B cell (primary cell): ENCODE data around the gene VAV2. TPM values are rescaled to one million over a fixed set of nuclear protein-coding genes. Genes with fewer than 3 reads are reported as not detected.

Experiments used
- ATAC-seq: fragments of 200-7000 bp; cut with Tn5 transposase; one replicate; pipeline ENCODE4 v1.10.0; 2021; ENCODE audit warnings: low read depth, mild to moderate bottlenecking, moderate number of reproducible peaks, moderate library complexity
- CTCF ChIA-PET: fragments of 350-600 bp; sonication (Branson Sonifier 250); formaldehyde crosslinking; loops from one replicate; lab custom pipeline; 2021; ENCODE audit warnings: antibody characterized with exemption, inconsistent platforms; lab: Charles Lee
- POLR2A ChIA-PET: fragments of 350-600 bp; sonication (Branson Sonifier 250); formaldehyde crosslinking; loops from one replicate; lab custom pipeline; 2021; ENCODE audit warnings: antibody characterized with exemption; lab: Charles Lee
- DNase-seq: peaks from one replicate; pipeline ENCODE4 v3.0.0; 2013
- H2AFZ ChIP-seq: 2 replicates; pipeline ENCODE4 v1.6.1; 2012; ENCODE audit warnings: mild to moderate bottlenecking, low read depth, low read length; ENCODE audit not compliant: insufficient read depth, poor library complexity, severe bottlenecking
- H3K27ac ChIP-seq, 2 donors: 1 replicate in 1 of 2; 2 replicates in 1 of 2; pipeline ENCODE4 v1.5.1; 2012 to 2013; ENCODE audit warnings: low read length in 2 of 2, mild to moderate bottlenecking in 2 of 2, moderate library complexity in 1 of 2
- H3K27me3 ChIP-seq, 4 experiments: fragments of 200-600 bp in 1 of 4; sonication (generic) in 1 of 4; replicated peaks in 1 of 4; 1 replicate in 2 of 4; 2 replicates in 2 of 4; pipeline versions ENCODE4 v1.6.1 to v1.7.0; 2013 to 2016; ENCODE audit warnings: low read length in 3 of 4, mild to moderate bottlenecking in 2 of 4, mixed read lengths in 1 of 4, moderate library complexity in 1 of 4; ENCODE audit not compliant: insufficient read depth in 4 of 4, control insufficient read depth in 3 of 4; ENCODE audit errors: control extremely low read depth in 1 of 4
- H3K36me3 ChIP-seq, 2 experiments: replicated peaks in 1 of 2; 1 replicate in 1 of 2; 2 replicates in 1 of 2; pipeline versions ENCODE4 v1.6.1 to v1.7.1; 2013; ENCODE audit warnings: low read length in 1 of 2; ENCODE audit not compliant: insufficient read depth in 2 of 2, control insufficient read depth in 1 of 2; ENCODE audit errors: control extremely low read depth in 1 of 2, extremely low read depth in 1 of 2
- H3K4me1 ChIP-seq, 2 donors: fragments of 200-600 bp in 1 of 2; sonication (generic) in 1 of 2; 1 replicate in 1 of 2; 2 replicates in 1 of 2; pipeline versions ENCODE4 v1.5.1 to v1.6.1; 2013 to 2017; ENCODE audit warnings: low read length in 2 of 2; ENCODE audit not compliant: control insufficient read depth in 2 of 2, insufficient read depth in 2 of 2
- H3K4me2 ChIP-seq: replicated peaks from 2 replicates; pipeline ENCODE3; 2012; ENCODE audit warnings: mild to moderate bottlenecking, low read depth, low read length; ENCODE audit not compliant: poor library complexity, severe bottlenecking
- H3K4me3 ChIP-seq, 5 experiments: fragments of 200-600 bp in 1 of 5; sonication (generic) in 1 of 5; 1 replicate in 3 of 5; 2 replicates in 2 of 5; pipeline versions ENCODE4 v1.5.1 to v1.7.0; 2011 to 2016; ENCODE audit warnings: low read length in 4 of 5, mild to moderate bottlenecking in 4 of 5, low read depth in 2 of 5, control low read depth in 1 of 5, moderate library complexity in 1 of 5; ENCODE audit not compliant: insufficient read depth in 1 of 5; ENCODE audit errors: control extremely low read depth in 1 of 5, extremely low read depth in 1 of 5
- H3K79me2 ChIP-seq: fragments of 200-600 bp; sonication (generic); one replicate; pipeline ENCODE4 v1.6.0; 2016; ENCODE audit warnings: low read length; ENCODE audit not compliant: control insufficient read depth, insufficient read depth
- H3K9ac ChIP-seq: fragments of 200-600 bp; sonication (generic); 2 replicates; pipeline ENCODE4 v1.6.1; 2017; ENCODE audit warnings: mild to moderate bottlenecking, low read length, moderate library complexity
- H3K9me3 ChIP-seq, 3 donors: one replicate each; pipeline versions ENCODE4 v1.6.1 to v1.7.1; 2013; ENCODE audit warnings: low read length in 2 of 3; ENCODE audit not compliant: control insufficient read depth in 2 of 3, insufficient read depth in 1 of 3; ENCODE audit errors: control extremely low read depth in 1 of 3
- H4K20me1 ChIP-seq: 2 replicates; pipeline ENCODE4 v1.6.0; 2012; ENCODE audit warnings: mild to moderate bottlenecking, low read length; ENCODE audit not compliant: insufficient read depth, control insufficient read depth, poor library complexity, severe bottlenecking
- H3K27ac Mint-ChIP-seq: one replicate; pipeline ENCODE4 v1.8.0; 2021; ENCODE audit warnings: mixed read lengths
- H3K27me3 Mint-ChIP-seq: one replicate; pipeline ENCODE4 v1.8.0; 2021; ENCODE audit warnings: mixed read lengths
- H3K4me1 Mint-ChIP-seq: one replicate; pipeline ENCODE4 v1.8.0; 2021; ENCODE audit warnings: mixed read lengths
- H3K4me3 Mint-ChIP-seq: one replicate; pipeline ENCODE4 v1.8.0; 2021; ENCODE audit warnings: mixed read lengths
- H3K9me3 Mint-ChIP-seq: one replicate; pipeline ENCODE4 v1.8.0; 2022; ENCODE audit warnings: mixed read lengths; ENCODE audit not compliant: insufficient read depth
- EZH2 ChIP-seq: IDR thresholded peaks from 2 replicates; pipeline ENCODE4 v1.6.1; 2012; ENCODE audit warnings: borderline replicate concordance, low read depth, mild to moderate bottlenecking, moderate library complexity, low read length; ENCODE audit not compliant: insufficient read depth, poor library complexity, severe bottlenecking
- WGBS: methylation state at CpG from one replicate; pipeline ENCODE4 v1.1.5; 2013; ENCODE audit warnings: missing lambda C conversion rate; ENCODE audit not compliant: insufficient coverage; 5-methylcytosine and 5-hydroxymethylcytosine counted together
- intact Hi-C: fragments of 100-400 bp; cut with micrococcal nuclease; formaldehyde crosslinking; loops from one replicate; pipeline ENCODE4 v1.10.0; 2022
- polyA plus RNA-seq: library from polyadenylated mRNA; depleted of rRNA; stranded (reverse); fragments of >200 nt; gene quantifications from 2 replicates; pipeline ENCODE4 v1.2.3, GENCODE V29; 2012
- total RNA-seq, 2 donors: library from RNA; stranded (reverse); fragments of 120-200 nt in 1 of 2; gene quantifications; 1 replicate in 1 of 2; 2 replicates in 1 of 2; pipeline versions ENCODE4 v1.2.3 to v1.2.4, GENCODE V29; 2013 to 2022
- TF ChIP-seq, protein P1 (sequence below): fragments of 200-600 bp; IDR thresholded peaks from one replicate; pipeline ENCODE4 v1.8.0; 2022; ENCODE audit warnings: antibody characterized with exemption, mild to moderate bottlenecking

The VAV2 gene
- total and polyA plus RNA-seq, 2 donors (not counting 1 experiment from before 2014, with no cell fraction given) = 34.4 to 128 TPM

DNA sequence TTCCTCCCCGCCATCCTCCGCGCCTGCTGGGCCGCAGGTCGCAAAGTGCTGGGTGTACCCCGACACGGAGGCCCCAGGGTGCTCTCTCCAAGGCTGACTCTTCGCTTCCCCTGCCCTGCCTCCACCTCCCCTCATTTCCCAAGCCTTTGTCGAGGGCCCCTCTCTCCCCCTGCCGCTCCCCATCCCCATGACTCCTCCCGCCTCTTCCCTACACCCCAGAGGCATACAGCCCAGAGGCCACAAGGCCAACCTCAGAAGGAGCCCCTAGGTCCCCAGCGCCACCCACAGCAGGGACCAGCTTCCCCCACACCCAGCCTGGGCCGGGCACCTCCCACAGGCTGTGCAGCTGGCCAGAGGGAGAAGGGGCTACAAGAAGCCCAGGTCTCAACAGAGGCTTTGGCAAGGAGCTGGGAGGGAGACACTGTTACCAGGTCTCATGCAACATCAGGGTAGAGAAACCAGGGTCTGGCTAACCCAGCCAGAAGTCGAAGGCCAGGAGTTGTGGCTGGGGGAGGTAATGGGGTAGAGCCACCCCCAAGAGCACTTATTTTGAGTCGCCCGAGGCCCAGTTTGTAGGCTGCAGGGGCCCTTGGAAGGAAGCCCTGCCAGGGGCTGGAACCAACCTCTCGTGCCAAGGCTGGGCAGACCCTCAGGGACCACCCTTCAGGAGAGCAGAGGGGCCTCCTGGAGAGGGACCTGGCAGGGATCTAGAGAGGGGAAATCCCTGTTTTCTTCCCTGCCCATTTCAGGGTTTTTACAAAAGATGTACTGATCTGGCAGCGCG, 229.4 kb downstream of the VAV2 start:
- H3K4me2 ChIP-seq = no peak overlapping the region
- WGBS = 94% methylated on average over 18 of the region's 19 CpGs
- ChIA-PET CTCF (interaction anchor here (1.1 kb wide), 1 partner anchor 231 kb away, joined by 3 read pairs; no protein-coding TSS in a partner anchor), POLR2A (no interaction called here)
- no peaks in the 10 kb centered on the region for H3K4me1 ChIP-seq
- H3K9me3 ChIP-seq = peaks cover 0 to 10% (median 4%) of the 10 kb centered on the region in 3 donors
- H3K36me3 ChIP-seq = peaks cover 7 to 61% of the 10 kb centered on the region in 2 experiments
- Mint-ChIP-seq H3K4me3 (no peak overlapping the region), H3K27ac (no peak overlapping the region), H3K27me3 (no peaks in the 10 kb centered on the region), H3K4me1 (no peaks in the 10 kb centered on the region), H3K9me3 (peaks cover 2% of the 10 kb centered on the region)
- peaks cover 6% of the 10 kb centered on the region for H4K20me1 ChIP-seq
- intact Hi-C loops = no loop called here
- no peak overlapping the region for H3K4me3 ChIP-seq
- no peak overlapping the region for H2AFZ ChIP-seq
- TF ChIP-seq, protein P1, sequence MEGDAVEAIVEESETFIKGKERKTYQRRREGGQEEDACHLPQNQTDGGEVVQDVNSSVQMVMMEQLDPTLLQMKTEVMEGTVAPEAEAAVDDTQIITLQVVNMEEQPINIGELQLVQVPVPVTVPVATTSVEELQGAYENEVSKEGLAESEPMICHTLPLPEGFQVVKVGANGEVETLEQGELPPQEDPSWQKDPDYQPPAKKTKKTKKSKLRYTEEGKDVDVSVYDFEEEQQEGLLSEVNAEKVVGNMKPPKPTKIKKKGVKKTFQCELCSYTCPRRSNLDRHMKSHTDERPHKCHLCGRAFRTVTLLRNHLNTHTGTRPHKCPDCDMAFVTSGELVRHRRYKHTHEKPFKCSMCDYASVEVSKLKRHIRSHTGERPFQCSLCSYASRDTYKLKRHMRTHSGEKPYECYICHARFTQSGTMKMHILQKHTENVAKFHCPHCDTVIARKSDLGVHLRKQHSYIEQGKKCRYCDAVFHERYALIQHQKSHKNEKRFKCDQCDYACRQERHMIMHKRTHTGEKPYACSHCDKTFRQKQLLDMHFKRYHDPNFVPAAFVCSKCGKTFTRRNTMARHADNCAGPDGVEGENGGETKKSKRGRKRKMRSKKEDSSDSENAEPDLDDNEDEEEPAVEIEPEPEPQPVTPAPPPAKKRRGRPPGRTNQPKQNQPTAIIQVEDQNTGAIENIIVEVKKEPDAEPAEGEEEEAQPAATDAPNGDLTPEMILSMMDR = no peak
- TF ChIP-seq EZH2 = no peak
- no peak overlapping the region for H3K27ac ChIP-seq
- H3K27me3 ChIP-seq = no peaks in the 10 kb centered on the region
- no peak overlapping the region for H3K9ac ChIP-seq
- no peak for ATAC-seq
- no peaks in the 10 kb centered on the region for H3K79me2 ChIP-seq
- DNase-seq = no peak

DNA sequence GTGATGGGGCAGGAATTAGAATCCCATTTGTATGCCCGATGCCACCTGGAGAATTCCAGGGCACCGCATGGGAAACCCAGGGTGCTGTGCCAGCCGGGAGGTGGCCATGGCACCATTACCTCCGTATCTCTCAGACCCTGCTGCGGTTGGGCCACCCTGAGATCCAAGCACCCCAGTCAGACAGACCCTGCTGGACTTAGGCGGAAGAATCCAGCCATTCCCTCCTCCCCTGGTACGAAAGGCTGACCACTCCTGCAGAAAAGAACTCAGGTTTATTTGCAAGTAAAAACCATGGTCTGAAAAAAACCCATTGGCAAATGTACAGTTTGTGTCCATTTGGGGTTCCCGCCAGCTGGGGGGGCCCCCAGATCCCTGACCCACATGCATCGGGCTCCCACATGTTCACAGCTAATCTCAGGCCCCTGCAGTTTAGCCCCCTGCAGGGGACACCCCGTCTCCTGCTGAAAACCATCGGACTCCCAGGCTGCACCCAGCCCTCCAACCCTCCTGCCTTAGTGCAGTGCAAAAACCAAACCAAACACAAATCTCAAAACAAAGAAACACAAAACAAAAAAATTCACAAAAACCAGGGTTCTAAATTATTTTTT, 230.4 kb downstream of the VAV2 start:
- H3K27me3 ChIP-seq = no peaks in the 10 kb centered on the region
- no peaks in the 10 kb centered on the region for H3K79me2 ChIP-seq
- Mint-ChIP-seq H3K27ac (no peak overlapping the region), H3K4me3 (no peak overlapping the region), H3K27me3 (no peaks in the 10 kb centered on the region), H3K4me1 (no peaks in the 10 kb centered on the region), H3K9me3 (no peaks in the 10 kb centered on the region)
- H3K4me2 ChIP-seq = no peak overlapping the region
- WGBS = 84% methylated on average over 9 of the region's 11 CpGs
- no peak for TF ChIP-seq EZH2
- TF ChIP-seq, protein P1 = no peak
- no peaks in the 10 kb centered on the region for H3K4me1 ChIP-seq
- H3K9ac ChIP-seq = no peak overlapping the region
- ATAC-seq (no peak), DNase-seq (no peak)
- no peak overlapping the region for H3K4me3 ChIP-seq
- peaks cover 6 to 52% of the 10 kb centered on the region in 2 experiments for H3K36me3 ChIP-seq
- no peak overlapping the region for H2AFZ ChIP-seq
- no peak overlapping the region for H3K27ac ChIP-seq
- ChIA-PET CTCF (no interaction called here), POLR2A (no interaction called here)
- peaks cover 6% of the 10 kb centered on the region for H4K20me1 ChIP-seq
- intact Hi-C loops = no loop called here
- H3K9me3 ChIP-seq = peaks cover 0 to under 1% (median 0%) of the 10 kb centered on the region in 3 donors
